GM12892 (cell line): ENCODE results near the gene UTRN.

Experiments
- POLR2A ChIP-seq: IDR thresholded peaks from 2 replicates; pipeline ENCODE4 v1.6.1; 2011; ENCODE audit warnings: low read depth, low read length, control low read depth
- POLR2AphosphoS5 ChIP-seq: IDR thresholded peaks from 2 replicates; pipeline ENCODE4 v1.6.1; 2011; ENCODE audit warnings: low read depth, low read length, control low read depth
- TAF1 ChIP-seq: IDR thresholded peaks from 2 replicates; pipeline ENCODE4 v1.6.1; 2011; ENCODE audit warnings: low read depth, mild to moderate bottlenecking, control low read depth, low read length, borderline replicate concordance

GRCh38 chr6:144298916-144299315 is 13.8 kb downstream of the UTRN start:
- TF ChIP-seq POLR2A, result no peak
- TF ChIP-seq TAF1, result no peak
- TF ChIP-seq POLR2AphosphoS5, result no peak
